Uterus (tissue), 4 donors: ENCODE data around the gene UGT1A10. TPM values are rescaled to one million over a fixed set of nuclear protein-coding genes. Genes with fewer than 3 reads are reported as not detected.

Experiments
- DNase-seq, 2 donors: peaks; one replicate each; pipeline ENCODE4 v3.0.0-alpha.2; 2019 to 2020
- H3K27ac ChIP-seq, 2 donors: fragments of 200-600 bp; sonication (generic); 1 replicate in 1 of 2; 2 replicates in 1 of 2; pipeline ENCODE4 v1.5.1; 2016 to 2018
- H3K27me3 ChIP-seq, 2 donors: fragments of 200-600 bp; sonication (generic); one replicate each; pipeline ENCODE4 v1.5.1; 2018 to 2019; ENCODE audit warnings: control low read depth in 1 of 2
- H3K36me3 ChIP-seq, 2 donors: fragments of 200-600 bp; sonication (generic); one replicate each; pipeline ENCODE4 v1.5.1; 2019; ENCODE audit warnings: control low read depth in 1 of 2
- H3K4me1 ChIP-seq, 2 donors: fragments of 200-600 bp; sonication (generic); one replicate each; pipeline ENCODE4 v1.5.1; 2018 to 2019; ENCODE audit warnings: control low read depth in 1 of 2
- H3K4me3 ChIP-seq, 2 donors: fragments of 200-600 bp; sonication (generic); 1 replicate in 1 of 2; 2 replicates in 1 of 2; pipeline ENCODE4 v1.5.1; 2018 to 2019; ENCODE audit warnings: mild to moderate bottlenecking in 1 of 2
- H3K9me3 ChIP-seq, 2 donors: fragments of 200-600 bp; sonication (generic); one replicate each; pipeline ENCODE4 v1.5.1; 2019; ENCODE audit warnings: control low read depth in 1 of 2
- POLR2A ChIP-seq, 2 donors: fragments of 450-650 bp; IDR thresholded peaks; one replicate each; pipeline ENCODE4 v1.6.1; 2016; ENCODE audit warnings: antibody characterized with exemption in 2 of 2, mild to moderate bottlenecking in 1 of 2, moderate library complexity in 1 of 2
- intact Hi-C: fragments of 100-400 bp; cut with DNase I; formaldehyde crosslinking; loops from one replicate; pipeline ENCODE4 v1.15.1; 2023; ENCODE audit warnings: low total_unique reads
- total RNA-seq, 4 donors: library from RNA; depleted of rRNA in 3 of 4; stranded (reverse); fragments of >200 nt in 3 of 4; gene quantifications; one replicate each; pipeline versions ENCODE4 v1.1.0 to v1.2.4, GENCODE V29; 2014 to 2023
- TF ChIP-seq, protein P1 (sequence below), 4 experiments: fragments of 200-600 bp in 2 of 4; fragments of 450-650 bp in 2 of 4; sonication (generic) in 2 of 4; IDR thresholded peaks; one replicate each; pipeline ENCODE4 v1.5.1; 2016 to 2019; ENCODE audit warnings: antibody characterized with exemption in 4 of 4, mild to moderate bottlenecking in 2 of 4, moderate library complexity in 1 of 4
- donor health status: DM: yes; HTN: yes; CAD: no.

UGT1A10 gene
- total RNA-seq, 4 donors from 2014 or later = not detected

DNA sequence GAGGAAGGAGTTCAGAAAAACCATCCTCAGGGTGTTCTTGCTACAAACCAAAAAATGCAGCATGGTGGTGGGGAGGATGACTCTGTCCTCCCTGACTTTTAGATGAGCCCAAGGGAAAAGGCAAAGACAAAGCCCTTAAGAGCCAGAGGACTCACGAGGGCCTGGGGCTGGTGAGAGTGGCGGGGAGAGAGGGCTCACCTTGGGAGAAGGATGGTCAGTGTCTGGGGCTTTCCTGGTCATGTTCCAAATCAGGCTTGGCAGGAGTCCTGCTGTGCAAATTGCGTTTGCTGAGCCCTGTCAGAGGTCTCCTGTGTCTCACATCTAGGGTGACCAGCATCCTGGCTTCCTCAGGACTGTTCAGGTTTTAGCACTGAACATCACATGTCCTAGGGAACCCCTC, 128.5 kb downstream of the UGT1A10 start:
- no peaks in the 10 kb centered on the region for H3K36me3 ChIP-seq
- no peak for TF ChIP-seq POLR2A (IDR thresholded peaks at IDR 0.05)
- TF ChIP-seq, protein P1, sequence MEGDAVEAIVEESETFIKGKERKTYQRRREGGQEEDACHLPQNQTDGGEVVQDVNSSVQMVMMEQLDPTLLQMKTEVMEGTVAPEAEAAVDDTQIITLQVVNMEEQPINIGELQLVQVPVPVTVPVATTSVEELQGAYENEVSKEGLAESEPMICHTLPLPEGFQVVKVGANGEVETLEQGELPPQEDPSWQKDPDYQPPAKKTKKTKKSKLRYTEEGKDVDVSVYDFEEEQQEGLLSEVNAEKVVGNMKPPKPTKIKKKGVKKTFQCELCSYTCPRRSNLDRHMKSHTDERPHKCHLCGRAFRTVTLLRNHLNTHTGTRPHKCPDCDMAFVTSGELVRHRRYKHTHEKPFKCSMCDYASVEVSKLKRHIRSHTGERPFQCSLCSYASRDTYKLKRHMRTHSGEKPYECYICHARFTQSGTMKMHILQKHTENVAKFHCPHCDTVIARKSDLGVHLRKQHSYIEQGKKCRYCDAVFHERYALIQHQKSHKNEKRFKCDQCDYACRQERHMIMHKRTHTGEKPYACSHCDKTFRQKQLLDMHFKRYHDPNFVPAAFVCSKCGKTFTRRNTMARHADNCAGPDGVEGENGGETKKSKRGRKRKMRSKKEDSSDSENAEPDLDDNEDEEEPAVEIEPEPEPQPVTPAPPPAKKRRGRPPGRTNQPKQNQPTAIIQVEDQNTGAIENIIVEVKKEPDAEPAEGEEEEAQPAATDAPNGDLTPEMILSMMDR (IDR thresholded peaks at IDR 0.05) = no peak
- H3K27me3 ChIP-seq = no peaks in the 10 kb centered on the region
- no peak for DNase-seq
- no peaks in the 10 kb centered on the region for H3K9me3 ChIP-seq
- H3K4me3 ChIP-seq = no peak overlapping the region
- no peaks in the 10 kb centered on the region for H3K4me1 ChIP-seq
- no peak overlapping the region for H3K27ac ChIP-seq
- intact Hi-C loops = no loop called here

DNA sequence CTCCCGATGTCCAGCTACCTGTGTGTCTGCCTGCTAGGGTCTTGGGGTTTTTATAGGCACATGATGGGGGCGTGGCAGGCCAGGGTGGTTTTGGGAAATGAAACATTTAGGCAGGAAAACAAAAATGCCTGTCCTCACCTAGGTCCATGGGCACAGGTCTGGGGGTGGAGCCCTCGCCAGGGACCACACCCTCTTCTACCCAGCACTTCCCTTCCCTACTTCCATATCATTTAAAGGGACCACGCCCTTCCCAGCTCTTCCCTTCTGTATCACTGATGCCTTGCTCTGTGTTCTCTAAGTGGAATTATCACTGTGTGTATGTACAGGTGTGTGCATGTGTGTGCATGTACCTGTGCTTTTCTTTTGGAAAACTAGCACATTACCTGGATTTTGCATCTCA, 130.2 kb downstream of the UGT1A10 start:
- DNase-seq = no peak

DNA sequence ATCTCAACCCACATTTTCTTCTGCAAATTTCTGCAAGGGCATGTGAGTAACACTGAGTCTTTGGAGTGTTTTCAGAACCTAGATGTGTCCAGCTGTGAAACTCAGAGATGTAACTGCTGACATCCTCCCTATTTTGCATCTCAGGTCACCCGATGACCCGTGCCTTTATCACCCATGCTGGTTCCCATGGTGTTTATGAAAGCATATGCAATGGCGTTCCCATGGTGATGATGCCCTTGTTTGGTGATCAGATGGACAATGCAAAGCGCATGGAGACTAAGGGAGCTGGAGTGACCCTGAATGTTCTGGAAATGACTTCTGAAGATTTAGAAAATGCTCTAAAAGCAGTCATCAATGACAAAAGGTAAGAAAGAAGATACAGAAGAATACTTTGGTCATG, 131.8 kb downstream of the UGT1A10 start:
- Histone ChIP-seq H3K36me3 (no peaks in the 10 kb centered on the region), H3K27ac (no peak overlapping the region), H3K9me3 (no peaks in the 10 kb centered on the region), H3K4me1 (no peaks in the 10 kb centered on the region), H3K27me3 (no peaks in the 10 kb centered on the region), H3K4me3 (no peak overlapping the region)
- no peak for DNase-seq
- no peak for TF ChIP-seq POLR2A (IDR thresholded peaks at IDR 0.05)
- TF ChIP-seq, protein P1 (IDR thresholded peaks at IDR 0.05) = no peak
- intact Hi-C loops = no loop called here

More for the DNA sequence above, 130.2 kb downstream of the UGT1A10 start:
- H3K27ac ChIP-seq = no peak overlapping the region
- H3K36me3 ChIP-seq = no peaks in the 10 kb centered on the region
- H3K27me3 ChIP-seq = no peaks in the 10 kb centered on the region
- H3K4me1 ChIP-seq = no peaks in the 10 kb centered on the region
- no peak overlapping the region for H3K4me3 ChIP-seq
- H3K9me3 ChIP-seq = no peaks in the 10 kb centered on the region
- intact Hi-C loops = no loop called here
- TF ChIP-seq, protein P1 (IDR thresholded peaks at IDR 0.05) = no peak
- no peak for TF ChIP-seq POLR2A (IDR thresholded peaks at IDR 0.05)

DNA sequence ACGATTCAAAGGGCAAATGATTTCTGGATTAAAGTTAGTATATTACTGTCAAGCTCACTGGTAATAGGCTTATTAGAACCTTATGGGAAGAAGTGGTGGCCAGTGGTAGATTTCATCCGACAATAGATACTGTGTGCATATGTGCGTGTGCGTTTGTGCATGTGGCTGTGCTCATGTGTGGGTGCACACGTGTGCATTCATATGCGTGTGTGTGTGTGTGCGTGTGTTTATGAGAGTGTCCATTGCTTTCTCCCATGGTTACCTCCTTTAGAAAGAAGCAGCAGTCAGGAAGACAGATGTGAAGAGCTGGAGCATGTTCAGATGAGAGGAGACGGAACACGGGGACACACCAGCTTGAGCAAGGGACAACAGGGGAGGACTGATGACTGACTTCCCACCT, 133.0 kb downstream of the UGT1A10 start:
- H3K4me3 ChIP-seq = no peak overlapping the region
- intact Hi-C loops = no loop called here
- TF ChIP-seq POLR2A (IDR thresholded peaks at IDR 0.05) = no peak
- TF ChIP-seq, protein P1 (IDR thresholded peaks at IDR 0.05) = no peak
- no peaks in the 10 kb centered on the region for H3K9me3 ChIP-seq
- DNase-seq = no peak
- no peaks in the 10 kb centered on the region for H3K36me3 ChIP-seq
- H3K27ac ChIP-seq = no peak overlapping the region
- H3K27me3 ChIP-seq = no peaks in the 10 kb centered on the region
- H3K4me1 ChIP-seq = no peaks in the 10 kb centered on the region

DNA sequence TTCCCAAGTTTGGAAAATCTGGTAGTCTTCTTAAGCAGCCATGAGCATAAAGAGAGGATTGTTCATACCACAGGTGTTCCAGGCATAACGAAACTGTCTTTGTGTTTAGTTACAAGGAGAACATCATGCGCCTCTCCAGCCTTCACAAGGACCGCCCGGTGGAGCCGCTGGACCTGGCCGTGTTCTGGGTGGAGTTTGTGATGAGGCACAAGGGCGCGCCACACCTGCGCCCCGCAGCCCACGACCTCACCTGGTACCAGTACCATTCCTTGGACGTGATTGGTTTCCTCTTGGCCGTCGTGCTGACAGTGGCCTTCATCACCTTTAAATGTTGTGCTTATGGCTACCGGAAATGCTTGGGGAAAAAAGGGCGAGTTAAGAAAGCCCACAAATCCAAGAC, 135.9 kb downstream of the UGT1A10 start:
- intact Hi-C loops = no loop called here
- H3K27ac ChIP-seq = no peak overlapping the region
- H3K27me3 ChIP-seq = no peaks in the 10 kb centered on the region
- TF ChIP-seq, protein P1 (IDR thresholded peaks at IDR 0.05) = no peak
- no peak for TF ChIP-seq POLR2A (IDR thresholded peaks at IDR 0.05)
- H3K36me3 ChIP-seq = no peaks in the 10 kb centered on the region
- no peak for DNase-seq
- H3K4me1 ChIP-seq = no peaks in the 10 kb centered on the region
- H3K4me3 ChIP-seq = no peak overlapping the region
- H3K9me3 ChIP-seq = no peaks in the 10 kb centered on the region
